SK-N-SH treated with all-trans-retinoic acid at 6 μM for 48 hours (cell line): ENCODE results near the gene PAX1.

ENCODE experiments used
- ZFP30 ChIP-seq: fragments of 450-650 bp; formaldehyde crosslinking; IDR thresholded peaks from 2 replicates; pipeline ENCODE4 v1.5.0; 2022; ENCODE audit warnings: mild to moderate bottlenecking, moderate library complexity
- TF ChIP-seq, protein P1 (sequence below): fragments of 250-450 bp; sonication (Bioruptor Pico); IDR thresholded peaks from 2 replicates; pipeline ENCODE4 v1.5.1; 2020; ENCODE audit warnings: low read depth, mild to moderate bottlenecking, moderate library complexity

DNA sequence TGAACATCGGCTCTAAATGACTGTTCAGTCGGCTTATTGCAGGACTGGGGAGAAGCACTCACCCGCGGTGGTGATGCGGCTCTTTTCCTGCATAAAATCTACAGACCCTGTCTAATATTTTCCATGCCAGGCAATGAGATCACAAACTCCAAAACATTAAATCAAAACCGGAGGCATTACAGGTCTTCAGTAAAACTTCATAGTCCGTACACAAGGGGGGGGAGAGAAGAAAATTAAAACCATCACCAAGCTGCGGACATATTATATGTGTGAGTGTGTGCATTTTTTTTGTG, 6.3 kb upstream of the PAX1 start:
- no peak for TF ChIP-seq ZFP30 (CRISPR knock-in tag)
- TF ChIP-seq, protein P1, sequence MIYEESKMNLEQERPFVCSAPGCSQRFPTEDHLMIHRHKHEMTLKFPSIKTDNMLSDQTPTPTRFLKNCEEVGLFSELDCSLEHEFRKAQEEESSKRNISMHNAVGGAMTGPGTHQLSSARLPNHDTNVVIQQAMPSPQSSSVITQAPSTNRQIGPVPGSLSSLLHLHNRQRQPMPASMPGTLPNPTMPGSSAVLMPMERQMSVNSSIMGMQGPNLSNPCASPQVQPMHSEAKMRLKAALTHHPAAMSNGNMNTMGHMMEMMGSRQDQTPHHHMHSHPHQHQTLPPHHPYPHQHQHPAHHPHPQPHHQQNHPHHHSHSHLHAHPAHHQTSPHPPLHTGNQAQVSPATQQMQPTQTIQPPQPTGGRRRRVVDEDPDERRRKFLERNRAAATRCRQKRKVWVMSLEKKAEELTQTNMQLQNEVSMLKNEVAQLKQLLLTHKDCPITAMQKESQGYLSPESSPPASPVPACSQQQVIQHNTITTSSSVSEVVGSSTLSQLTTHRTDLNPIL (CRISPR knock-in tag), result no peak
